Measurements from ENCODE around the gene CCN5.

Gene CCN5

DNA sequence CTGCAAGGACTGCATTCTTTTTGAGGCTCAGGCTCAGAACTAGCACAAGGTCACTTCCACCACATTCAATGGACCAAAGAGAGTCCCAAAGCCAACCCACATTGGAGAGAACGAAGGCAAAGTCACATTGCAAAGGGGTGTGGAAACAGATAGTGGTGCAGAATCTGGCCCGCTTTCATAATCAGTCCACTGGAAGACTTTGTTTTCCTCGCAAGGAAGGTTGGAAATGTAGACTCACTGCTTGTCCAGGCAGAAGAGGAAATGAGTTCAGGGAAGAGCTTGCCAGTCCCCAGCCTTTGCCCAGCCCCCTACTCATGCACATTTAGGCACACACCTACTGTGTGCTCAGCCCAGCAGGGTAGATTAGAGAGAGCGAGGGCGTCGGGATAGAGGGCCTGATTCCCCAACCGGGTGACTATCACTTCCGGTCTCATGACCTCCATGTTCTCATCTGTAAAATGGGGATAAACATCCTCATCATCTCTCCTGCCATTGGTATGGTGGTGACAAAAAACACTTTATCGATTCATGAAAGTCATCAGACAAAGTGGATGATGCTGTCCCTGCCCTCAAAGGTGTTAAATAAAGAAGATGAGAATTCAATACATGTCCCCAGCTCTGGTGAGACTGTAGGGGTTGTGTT lies 24.3 kb upstream of the CCN5 start:
- H3K4me3 ChIP-seq (ENCODE audit: control insufficient read depth, low read depth, low read length) = no peak overlapping the region
- DNase-seq (ENCODE audit: low read depth) = peak; percentile 53
- TF ChIP-seq, protein P1, sequence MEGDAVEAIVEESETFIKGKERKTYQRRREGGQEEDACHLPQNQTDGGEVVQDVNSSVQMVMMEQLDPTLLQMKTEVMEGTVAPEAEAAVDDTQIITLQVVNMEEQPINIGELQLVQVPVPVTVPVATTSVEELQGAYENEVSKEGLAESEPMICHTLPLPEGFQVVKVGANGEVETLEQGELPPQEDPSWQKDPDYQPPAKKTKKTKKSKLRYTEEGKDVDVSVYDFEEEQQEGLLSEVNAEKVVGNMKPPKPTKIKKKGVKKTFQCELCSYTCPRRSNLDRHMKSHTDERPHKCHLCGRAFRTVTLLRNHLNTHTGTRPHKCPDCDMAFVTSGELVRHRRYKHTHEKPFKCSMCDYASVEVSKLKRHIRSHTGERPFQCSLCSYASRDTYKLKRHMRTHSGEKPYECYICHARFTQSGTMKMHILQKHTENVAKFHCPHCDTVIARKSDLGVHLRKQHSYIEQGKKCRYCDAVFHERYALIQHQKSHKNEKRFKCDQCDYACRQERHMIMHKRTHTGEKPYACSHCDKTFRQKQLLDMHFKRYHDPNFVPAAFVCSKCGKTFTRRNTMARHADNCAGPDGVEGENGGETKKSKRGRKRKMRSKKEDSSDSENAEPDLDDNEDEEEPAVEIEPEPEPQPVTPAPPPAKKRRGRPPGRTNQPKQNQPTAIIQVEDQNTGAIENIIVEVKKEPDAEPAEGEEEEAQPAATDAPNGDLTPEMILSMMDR (conservative IDR thresholded peaks at IDR 0.05; ENCODE audit: control insufficient read depth, insufficient read depth, low read depth, low read length) = no peak

DNA sequence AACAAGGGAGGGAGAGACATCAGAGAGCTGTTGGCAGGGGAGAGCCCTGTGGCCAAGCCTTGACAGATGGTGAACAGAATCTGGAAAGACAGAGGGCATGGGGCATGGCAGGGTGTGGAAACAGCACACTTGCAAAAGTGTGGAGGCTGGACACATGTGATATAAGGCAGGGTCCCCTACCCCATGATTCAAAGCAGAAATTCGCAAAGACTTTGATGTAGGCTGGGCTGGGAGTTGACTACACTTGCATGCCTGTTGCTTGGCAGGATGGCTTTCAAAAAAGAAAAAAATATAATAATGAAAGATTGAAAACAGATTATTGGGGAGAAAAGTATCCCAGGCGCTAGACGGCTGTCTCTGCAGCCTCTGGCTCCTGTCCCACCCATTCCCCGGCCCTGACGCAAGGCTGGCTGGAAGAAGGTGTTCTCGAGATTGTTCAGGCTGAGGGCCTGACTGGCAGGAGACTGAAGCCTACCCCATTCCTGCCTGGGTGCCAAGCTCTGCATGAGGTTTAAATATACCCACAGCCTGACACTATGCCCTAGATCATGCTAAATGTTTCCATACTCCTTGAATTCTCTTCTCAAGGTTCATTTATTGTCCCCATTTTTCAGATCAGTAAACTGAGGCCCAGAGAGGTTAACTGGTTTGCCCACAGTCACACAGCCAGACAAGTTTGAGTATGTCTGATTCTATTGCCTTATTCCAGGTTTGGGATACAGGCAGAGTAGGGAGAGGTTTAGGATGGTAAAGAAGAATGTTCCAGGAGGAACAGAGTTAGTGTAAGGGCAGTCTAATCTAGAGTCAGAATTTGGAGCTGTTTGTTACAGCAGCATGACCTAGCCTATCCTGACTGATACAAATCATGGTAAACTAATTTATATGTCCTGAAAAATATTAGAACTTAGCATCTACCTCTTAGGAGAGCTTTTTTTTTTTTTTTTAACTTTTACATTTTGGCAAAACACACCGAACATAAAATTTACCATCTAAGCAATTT lies 23.4 kb upstream of the CCN5 start:
- no peak overlapping the region for H3K4me3 ChIP-seq (ENCODE audit: control insufficient read depth, low read depth, low read length)
- TF ChIP-seq, protein P1 (conservative IDR thresholded peaks at IDR 0.05; ENCODE audit: control insufficient read depth, insufficient read depth, low read depth, low read length) = no peak
- peak; percentile 79 for DNase-seq (ENCODE audit: low read depth)

DNA sequence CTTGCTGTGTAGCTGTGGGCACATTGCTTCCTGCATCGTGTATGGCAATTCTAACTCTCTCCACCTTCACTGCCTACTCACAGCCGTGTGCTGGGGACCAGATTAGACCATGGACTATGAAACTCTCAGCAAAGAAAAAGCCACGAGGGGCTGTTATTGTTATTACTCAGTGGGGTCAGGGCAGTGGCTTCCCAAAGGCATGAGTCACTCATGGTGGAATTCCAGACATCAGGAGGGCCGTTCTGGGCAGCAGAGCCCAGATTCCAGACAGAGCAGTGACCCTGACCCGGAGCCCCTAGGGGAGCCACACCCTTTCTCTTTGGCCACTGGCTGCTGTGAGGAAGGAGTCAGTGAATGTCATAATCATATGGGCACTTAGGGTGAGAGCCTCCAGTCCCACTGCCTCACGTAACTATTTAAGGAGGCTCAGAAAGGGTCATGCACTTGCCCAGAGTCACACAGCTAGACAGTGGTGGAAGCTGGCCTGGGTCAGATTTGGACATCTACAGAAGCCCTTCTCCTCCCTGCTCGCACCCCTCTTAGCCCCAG lies 22.2 kb upstream of the CCN5 start:
- TF ChIP-seq, protein P1 (conservative IDR thresholded peaks at IDR 0.05; ENCODE audit: control insufficient read depth, insufficient read depth, low read depth, low read length) = no peak
- H3K4me3 ChIP-seq (ENCODE audit: control insufficient read depth, low read depth, low read length) = no peak overlapping the region
- DNase-seq (ENCODE audit: low read depth) = peak; percentile 98

DNA sequence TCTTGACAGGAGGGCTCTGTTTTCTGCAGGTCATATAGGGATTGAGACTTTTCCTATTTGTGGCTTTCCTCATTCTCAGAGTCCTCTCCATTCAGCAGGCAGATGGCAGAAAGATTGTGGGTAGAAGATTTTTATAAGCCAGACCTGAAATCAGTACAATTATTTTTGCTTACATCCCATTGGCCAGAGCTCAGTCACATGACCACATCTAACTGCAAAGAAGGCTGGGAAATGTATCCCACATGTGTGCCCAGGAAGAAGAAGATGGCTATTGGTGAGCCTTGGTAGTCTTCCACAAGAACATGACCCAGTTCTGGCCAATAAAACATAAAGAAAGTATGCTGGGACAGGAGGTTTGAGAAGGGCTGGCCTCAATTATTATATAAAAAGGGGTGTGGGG lies 21.5 kb upstream of the CCN5 start:
- TF ChIP-seq, protein P1 (conservative IDR thresholded peaks at IDR 0.05; ENCODE audit: control insufficient read depth, insufficient read depth, low read depth, low read length) = no peak
- DNase-seq (ENCODE audit: low read depth) = no peak
- H3K4me3 ChIP-seq (ENCODE audit: control insufficient read depth, low read depth, low read length) = no peak overlapping the region

DNA sequence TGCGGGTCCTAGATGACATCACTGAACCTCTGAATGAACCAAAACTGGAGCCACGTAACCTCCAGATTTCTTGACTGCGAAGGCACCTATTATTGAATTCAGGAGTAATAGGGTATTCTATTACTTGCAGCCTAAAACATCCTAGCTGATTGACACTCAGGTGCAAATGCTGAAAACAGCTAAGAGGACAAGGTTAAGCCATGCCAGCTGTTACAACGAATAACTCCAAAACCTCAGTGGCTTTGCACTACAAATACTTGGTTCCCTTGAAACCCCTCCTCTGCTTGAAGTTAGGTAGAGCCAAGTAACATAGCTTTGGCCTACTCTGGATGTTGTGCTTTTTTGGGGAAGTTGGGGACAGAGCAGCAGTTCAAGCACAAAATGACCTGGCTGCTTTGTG lies 21.0 kb upstream of the CCN5 start:
- H3K4me3 ChIP-seq (ENCODE audit: control insufficient read depth, low read depth, low read length) = no peak overlapping the region
- TF ChIP-seq, protein P1 (conservative IDR thresholded peaks at IDR 0.05; ENCODE audit: control insufficient read depth, insufficient read depth, low read depth, low read length) = no peak
- DNase-seq (ENCODE audit: low read depth) = no peak

DNA sequence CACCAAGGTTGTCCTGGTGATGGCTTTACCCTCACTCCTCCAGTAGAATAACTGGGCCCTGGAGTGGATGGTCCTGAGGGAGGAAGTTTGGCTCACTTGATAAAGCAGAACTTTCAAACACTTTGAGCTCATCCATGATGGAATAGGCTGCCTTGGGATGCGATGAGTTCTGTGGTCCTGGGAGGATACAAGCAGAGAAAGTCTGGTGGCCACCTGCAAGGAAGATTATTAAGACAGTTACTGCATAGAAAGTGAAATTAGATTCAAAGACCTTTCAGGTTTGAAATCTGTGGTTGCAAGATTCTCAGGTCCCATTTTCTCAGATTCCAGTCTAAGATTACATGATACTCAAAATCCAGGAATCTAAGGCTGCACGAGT lies 19.9 kb upstream of the CCN5 start:
- TF ChIP-seq, protein P1 (conservative IDR thresholded peaks at IDR 0.05; ENCODE audit: control insufficient read depth, insufficient read depth, low read depth, low read length) = no peak
- no peak overlapping the region for H3K4me3 ChIP-seq (ENCODE audit: control insufficient read depth, low read depth, low read length)
- DNase-seq (ENCODE audit: low read depth) = no peak
